MM.1S (cell line): ENCODE measurements around the gene FBXL7.

ENCODE experiments used
- DNase-seq: peaks from one replicate; pipeline ENCODE4 v3.0.0-alpha.2; 2015
- H2AFZ ChIP-seq: fragments of 300-600 bp; sonication (generic); 2 replicates; pipeline ENCODE4 v1.6.0; 2016; ENCODE audit warnings: antibody characterized with exemption, low read length
- H3F3A ChIP-seq: fragments of 300-600 bp; sonication (generic); 2 replicates; pipeline ENCODE4 v1.6.1; 2016; ENCODE audit warnings: mild to moderate bottlenecking, antibody characterized with exemption, low read length, moderate library complexity, mixed read lengths; ENCODE audit not compliant: insufficient read depth
- H3K27ac ChIP-seq: fragments of 300-600 bp; sonication (generic); 2 replicates; pipeline ENCODE4 v1.5.1; 2016; ENCODE audit warnings: mild to moderate bottlenecking, low read length
- H3K27me3 ChIP-seq: fragments of 300-600 bp; sonication (generic); replicated peaks from 2 replicates; pipeline ENCODE4 v1.6.0; 2016; ENCODE audit warnings: low read length; ENCODE audit not compliant: insufficient read depth
- H3K36me3 ChIP-seq: fragments of 300-600 bp; sonication (generic); replicated peaks from 2 replicates; pipeline ENCODE4 v1.6.1; 2016; ENCODE audit warnings: mild to moderate bottlenecking, low read length, mixed read lengths; ENCODE audit not compliant: insufficient read depth
- H3K4me1 ChIP-seq: fragments of 300-600 bp; sonication (generic); 2 replicates; pipeline ENCODE4 v1.6.1; 2016; ENCODE audit warnings: low read length, mixed read lengths
- H3K4me2 ChIP-seq: fragments of 300-600 bp; sonication (generic); 2 replicates; pipeline ENCODE4 v1.6.0; 2016; ENCODE audit warnings: low read depth, low read length
- H3K4me3 ChIP-seq: fragments of 300-600 bp; sonication (generic); 2 replicates; pipeline ENCODE4 v1.5.1; 2016; ENCODE audit warnings: low read length, mixed read lengths
- H3K79me2 ChIP-seq: fragments of 300-600 bp; sonication (generic); 2 replicates; pipeline ENCODE4 v1.6.1; 2016; ENCODE audit warnings: mixed run types, low read length, mixed read lengths
- H3K9ac ChIP-seq: fragments of 300-600 bp; sonication (generic); 2 replicates; pipeline ENCODE4 v1.6.1; 2016; ENCODE audit warnings: low read length, mixed read lengths
- H3K9me2 ChIP-seq: fragments of 300-600 bp; sonication (generic); replicated peaks from 2 replicates; pipeline ENCODE4 v1.6.1; 2016; ENCODE audit warnings: mild to moderate bottlenecking, low read length, mixed read lengths; ENCODE audit not compliant: insufficient read depth
- H3K9me3 ChIP-seq: fragments of 300-600 bp; sonication (generic); replicated peaks from 2 replicates; pipeline ENCODE4 v1.6.1; 2016; ENCODE audit warnings: mild to moderate bottlenecking, low read length, mixed read lengths; ENCODE audit not compliant: insufficient read depth
- H4K20me1 ChIP-seq: fragments of 300-600 bp; sonication (generic); 2 replicates; pipeline ENCODE4 v1.6.1; 2016; ENCODE audit warnings: mild to moderate bottlenecking, low read length, moderate library complexity, mixed read lengths; ENCODE audit not compliant: insufficient read depth
- EZH2 ChIP-seq: fragments of 300-600 bp; sonication (generic); optimal IDR thresholded peaks from 2 replicates; pipeline ENCODE3; 2017; ENCODE audit warnings: low read depth, mild to moderate bottlenecking, antibody characterized with exemption, low read length, mixed read lengths
- EZH2phosphoT487 ChIP-seq: fragments of 300-600 bp; sonication (generic); IDR thresholded peaks from 2 replicates; pipeline ENCODE4 v1.6.1; 2018; ENCODE audit warnings: antibody characterized with exemption, low read length
- TF ChIP-seq, protein P1 (sequence below): fragments of 300-600 bp; sonication (generic); IDR thresholded peaks from 2 replicates; pipeline ENCODE4 v1.5.1; 2016; ENCODE audit warnings: antibody characterized with exemption, low read length, mixed read lengths

FBXL7 gene

DNA sequence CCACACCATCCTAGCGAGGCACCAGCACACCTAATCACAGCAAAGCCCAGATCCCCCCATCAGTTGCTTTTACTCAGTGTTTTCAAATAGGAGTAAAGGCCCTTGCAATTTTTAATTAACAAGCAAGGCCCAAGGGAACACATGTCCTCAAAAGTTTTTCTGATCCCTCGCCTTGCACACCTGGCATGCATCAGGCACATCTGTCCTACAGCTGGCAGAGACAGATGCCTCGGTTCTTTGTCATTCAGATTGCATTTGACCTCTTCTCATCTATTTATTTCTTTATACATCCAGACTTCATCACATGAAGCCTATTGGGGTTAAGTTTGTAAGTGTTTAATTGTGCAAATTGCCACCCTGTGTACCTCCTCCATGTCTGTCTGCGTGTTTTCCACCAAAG, 438.2 kb downstream of the FBXL7 start:
- no peaks in the 10 kb centered on the region for H3K9me2 ChIP-seq
- no peaks in the 10 kb centered on the region for H4K20me1 ChIP-seq
- no peak overlapping the region for H3K9ac ChIP-seq
- H3K9me3 ChIP-seq: no peaks in the 10 kb centered on the region
- no peak for DNase-seq
- H3K27me3 ChIP-seq: no peaks in the 10 kb centered on the region
- H3K27ac ChIP-seq: no peak overlapping the region
- H3K4me1 ChIP-seq: no peaks in the 10 kb centered on the region
- no peaks in the 10 kb centered on the region for H3K79me2 ChIP-seq
- no peak overlapping the region for H3K4me3 ChIP-seq
- H3F3A ChIP-seq: no peaks in the 10 kb centered on the region
- H2AFZ ChIP-seq: no peak overlapping the region
- H3K36me3 ChIP-seq: no peaks in the 10 kb centered on the region
- TF ChIP-seq, protein P1, sequence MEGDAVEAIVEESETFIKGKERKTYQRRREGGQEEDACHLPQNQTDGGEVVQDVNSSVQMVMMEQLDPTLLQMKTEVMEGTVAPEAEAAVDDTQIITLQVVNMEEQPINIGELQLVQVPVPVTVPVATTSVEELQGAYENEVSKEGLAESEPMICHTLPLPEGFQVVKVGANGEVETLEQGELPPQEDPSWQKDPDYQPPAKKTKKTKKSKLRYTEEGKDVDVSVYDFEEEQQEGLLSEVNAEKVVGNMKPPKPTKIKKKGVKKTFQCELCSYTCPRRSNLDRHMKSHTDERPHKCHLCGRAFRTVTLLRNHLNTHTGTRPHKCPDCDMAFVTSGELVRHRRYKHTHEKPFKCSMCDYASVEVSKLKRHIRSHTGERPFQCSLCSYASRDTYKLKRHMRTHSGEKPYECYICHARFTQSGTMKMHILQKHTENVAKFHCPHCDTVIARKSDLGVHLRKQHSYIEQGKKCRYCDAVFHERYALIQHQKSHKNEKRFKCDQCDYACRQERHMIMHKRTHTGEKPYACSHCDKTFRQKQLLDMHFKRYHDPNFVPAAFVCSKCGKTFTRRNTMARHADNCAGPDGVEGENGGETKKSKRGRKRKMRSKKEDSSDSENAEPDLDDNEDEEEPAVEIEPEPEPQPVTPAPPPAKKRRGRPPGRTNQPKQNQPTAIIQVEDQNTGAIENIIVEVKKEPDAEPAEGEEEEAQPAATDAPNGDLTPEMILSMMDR: no peak
- TF ChIP-seq EZH2 (no peak), EZH2phosphoT487 (no peak)
- no peak overlapping the region for H3K4me2 ChIP-seq

DNA sequence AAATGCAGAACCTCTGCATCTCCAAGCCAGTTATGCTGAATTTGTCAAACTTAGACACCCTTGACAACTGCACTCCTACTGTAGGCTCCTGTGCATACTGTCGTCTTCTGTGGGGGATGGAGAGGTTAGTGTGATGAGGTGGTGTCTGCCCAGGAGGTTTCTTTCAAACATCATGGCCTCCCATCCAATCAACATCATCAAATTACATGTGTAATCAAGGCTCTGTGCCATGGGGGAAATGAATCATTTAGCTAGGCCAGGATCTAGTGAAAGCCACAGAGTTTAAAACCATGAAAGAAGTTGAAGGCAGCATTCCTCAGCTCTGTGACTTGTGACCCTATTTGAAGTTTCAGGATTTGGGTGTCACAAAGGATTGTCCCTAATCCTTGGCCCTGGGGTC, 439.0 kb downstream of the FBXL7 start:
- Histone ChIP-seq H3K4me1 (no peaks in the 10 kb centered on the region), H3K27me3 (no peaks in the 10 kb centered on the region), H3K4me3 (no peak overlapping the region), H2AFZ (no peak overlapping the region), H3K36me3 (no peaks in the 10 kb centered on the region), H3K4me2 (no peak overlapping the region), H4K20me1 (no peaks in the 10 kb centered on the region), H3K9me2 (no peaks in the 10 kb centered on the region), H3K9me3 (no peaks in the 10 kb centered on the region), H3K9ac (no peak overlapping the region), H3F3A (no peaks in the 10 kb centered on the region), H3K79me2 (no peaks in the 10 kb centered on the region), H3K27ac (no peak overlapping the region)
- no peak for TF ChIP-seq EZH2phosphoT487
- TF ChIP-seq EZH2: no peak
- TF ChIP-seq, protein P1: no peak
- DNase-seq: no peak

DNA sequence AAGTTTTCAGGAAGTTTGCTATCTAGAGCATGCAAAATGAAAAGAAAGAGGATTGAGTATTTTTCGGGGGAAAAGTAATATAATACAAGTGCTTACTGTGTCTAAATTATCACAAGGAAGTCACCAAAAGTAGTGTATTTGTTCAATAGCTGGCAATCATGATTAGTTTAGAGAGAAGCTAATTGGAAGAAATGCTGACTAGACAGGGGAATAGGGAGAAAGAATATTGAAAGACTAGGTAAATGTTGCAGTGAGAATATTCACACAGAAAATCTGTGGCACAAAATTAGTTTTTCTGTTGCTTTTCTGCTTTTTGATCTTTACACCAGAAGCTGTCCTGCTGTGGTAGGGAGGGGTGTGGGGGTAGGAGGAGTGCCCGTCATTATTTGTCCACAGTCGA, 440.9 kb downstream of the FBXL7 start:
- no peaks in the 10 kb centered on the region for H4K20me1 ChIP-seq
- H3K79me2 ChIP-seq: no peaks in the 10 kb centered on the region
- no peaks in the 10 kb centered on the region for H3K27me3 ChIP-seq
- H3K9ac ChIP-seq: no peak overlapping the region
- no peaks in the 10 kb centered on the region for H3F3A ChIP-seq
- H3K36me3 ChIP-seq: no peaks in the 10 kb centered on the region
- H3K9me3 ChIP-seq: no peaks in the 10 kb centered on the region
- TF ChIP-seq, protein P1: no peak
- TF ChIP-seq EZH2 (no peak), EZH2phosphoT487 (no peak)
- no peaks in the 10 kb centered on the region for H3K4me1 ChIP-seq
- DNase-seq: no peak
- no peaks in the 10 kb centered on the region for H3K9me2 ChIP-seq
- no peak overlapping the region for H2AFZ ChIP-seq
- H3K4me3 ChIP-seq: no peak overlapping the region
- no peak overlapping the region for H3K27ac ChIP-seq
- H3K4me2 ChIP-seq: no peak overlapping the region

DNA sequence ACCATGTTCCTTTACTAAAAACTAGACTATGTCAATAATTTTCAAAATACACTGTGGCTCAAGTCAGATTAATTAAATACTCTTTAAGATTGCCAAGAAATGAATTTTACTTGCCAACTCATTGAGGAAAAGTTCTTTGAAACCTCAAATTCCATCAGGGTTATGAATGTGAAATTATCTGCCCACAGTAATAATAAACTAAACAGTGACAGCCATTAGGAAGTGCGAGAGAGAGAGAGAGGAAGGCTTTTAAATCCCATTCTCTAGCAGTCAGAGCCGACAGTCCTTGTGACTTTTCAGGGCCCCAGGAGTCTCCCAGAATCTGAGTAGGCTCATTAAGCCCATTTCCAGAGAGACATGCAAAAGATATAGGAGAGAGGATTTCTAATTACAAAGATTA, 443.5 kb downstream of the FBXL7 start:
- H3F3A ChIP-seq: no peaks in the 10 kb centered on the region
- no peak overlapping the region for H3K9ac ChIP-seq
- H3K27me3 ChIP-seq: no peaks in the 10 kb centered on the region
- no peaks in the 10 kb centered on the region for H3K79me2 ChIP-seq
- no peak for DNase-seq
- no peaks in the 10 kb centered on the region for H3K9me3 ChIP-seq
- no peaks in the 10 kb centered on the region for H3K36me3 ChIP-seq
- no peak overlapping the region for H3K27ac ChIP-seq
- no peak overlapping the region for H3K4me3 ChIP-seq
- TF ChIP-seq, protein P1: no peak
- TF ChIP-seq EZH2phosphoT487 (no peak), EZH2 (no peak)
- no peaks in the 10 kb centered on the region for H4K20me1 ChIP-seq
- no peaks in the 10 kb centered on the region for H3K9me2 ChIP-seq
- H3K4me1 ChIP-seq: no peaks in the 10 kb centered on the region
- no peak overlapping the region for H3K4me2 ChIP-seq
- no peak overlapping the region for H2AFZ ChIP-seq
